Natural killer cell (primary cell): ENCODE results near the gene NKX1-1. TPM values are rescaled to one million over a fixed set of nuclear protein-coding genes. Genes with fewer than 3 reads are reported as not detected.

Experiments
- ATAC-seq, 3 donors: fragments of 150-1000 bp in 2 of 3; fragments of 200-7000 bp in 1 of 3; cut with Tn5 transposase; 1 replicate in 1 of 3; 2 replicates in 2 of 3; pipeline ENCODE4 v1.10.0; 2021; ENCODE audit warnings: mild to moderate bottlenecking in 2 of 3, moderate library complexity in 2 of 3
- DNase-seq, 2 donors: peaks; one replicate each; pipeline versions ENCODE4 v3.0.0 to v3.0.0-alpha.2; 2013 to 2021; ENCODE audit warnings: mixed read lengths in 1 of 2
- H3K27ac ChIP-seq: one replicate; pipeline ENCODE4 v1.5.1; 2013; ENCODE audit warnings: mild to moderate bottlenecking, low read length
- H3K27me3 ChIP-seq: one replicate; pipeline ENCODE4 v1.6.1; 2013; ENCODE audit warnings: low read length; ENCODE audit not compliant: control insufficient read depth, insufficient read depth
- H3K36me3 ChIP-seq: one replicate; pipeline ENCODE4 v1.6.1; 2013; ENCODE audit warnings: low read length; ENCODE audit not compliant: control insufficient read depth, insufficient read depth
- H3K4me1 ChIP-seq: one replicate; pipeline ENCODE4 v1.6.1; 2013; ENCODE audit warnings: low read length; ENCODE audit not compliant: control insufficient read depth, insufficient read depth
- H3K4me3 ChIP-seq: one replicate; pipeline ENCODE4 v1.5.1; 2013; ENCODE audit warnings: low read length
- H3K9me3 ChIP-seq: one replicate; pipeline ENCODE4 v1.6.1; 2013; ENCODE audit warnings: low read length; ENCODE audit not compliant: control insufficient read depth, insufficient read depth
- H3K27ac Mint-ChIP-seq, 2 donors: one replicate each; pipeline ENCODE4 v1.8.0; 2022; ENCODE audit warnings: mild to moderate bottlenecking in 2 of 2, mixed read lengths in 2 of 2, moderate library complexity in 1 of 2
- H3K27me3 Mint-ChIP-seq, 2 donors: one replicate each; pipeline ENCODE4 v1.8.0; 2022; ENCODE audit warnings: low read depth in 2 of 2, mixed read lengths in 2 of 2
- H3K36me3 Mint-ChIP-seq: one replicate; pipeline ENCODE4 v1.8.0; 2022; ENCODE audit warnings: mixed read lengths
- H3K4me1 Mint-ChIP-seq, 2 donors: one replicate each; pipeline ENCODE4 v1.8.0; 2022; ENCODE audit warnings: mixed read lengths in 2 of 2
- H3K4me3 Mint-ChIP-seq: one replicate; pipeline ENCODE4 v1.8.0; 2022; ENCODE audit warnings: mild to moderate bottlenecking, moderate library complexity, mixed read lengths
- H3K9me3 Mint-ChIP-seq, 2 donors: one replicate each; pipeline ENCODE4 v1.8.0; 2022; ENCODE audit warnings: mixed read lengths in 2 of 2
- CTCF ChIP-seq: fragments of 200-600 bp; IDR thresholded peaks from one replicate; pipeline ENCODE4 v1.8.0; 2022; ENCODE audit warnings: antibody characterized with exemption
- WGBS: methylation state at CpG from one replicate; pipeline ENCODE4 v1.1.7; 2013; ENCODE audit warnings: missing lambda C conversion rate; ENCODE audit not compliant: insufficient coverage; 5-methylcytosine and 5-hydroxymethylcytosine counted together
- intact Hi-C: fragments of 100-400 bp; cut with micrococcal nuclease; formaldehyde crosslinking; loops from one replicate; pipeline ENCODE4 v1.14.2; 2022
- total RNA-seq, 4 donors: library from RNA; stranded (reverse); fragments of 120-200 nt in 1 of 4; gene quantifications; one replicate each; pipeline versions ENCODE4 v1.2.3 to v1.2.4, GENCODE V29; 2013 to 2022

Gene NKX1-1
- total RNA-seq, 3 donors from 2014 or later (not counting 1 experiment from before 2014, with no cell fraction given) = not detected

GRCh38 chr4:1401409-1402020, 4.7 kb downstream of the NKX1-1 start:
- H3K36me3 Mint-ChIP-seq = no peaks in the 10 kb centered on the region
- no peaks in the 10 kb centered on the region for H3K9me3 Mint-ChIP-seq
- Histone ChIP-seq H3K36me3 (no peaks in the 10 kb centered on the region), H3K9me3 (peaks cover 23% of the 10 kb centered on the region), H3K27ac (no peak overlapping the region), H3K4me1 (no peaks in the 10 kb centered on the region), H3K27me3 (peaks cover 27% of the 10 kb centered on the region), H3K4me3 (no peak overlapping the region)
- ATAC-seq = no peak
- 37% methylated on average over 18 of the region's 18 CpGs for WGBS
- no peak overlapping the region for H3K27ac Mint-ChIP-seq
- DNase-seq = no peak
- no peak for TF ChIP-seq CTCF
- no peaks in the 10 kb centered on the region for H3K4me1 Mint-ChIP-seq
- H3K4me3 Mint-ChIP-seq = no peak overlapping the region
- intact Hi-C loops = no loop called here
- H3K27me3 Mint-ChIP-seq = peaks cover 6 to 20% of the 10 kb centered on the region in 2 donors

GRCh38 chr4:1400831-1401408, 5.3 kb downstream of the NKX1-1 start:
- H3K9me3 Mint-ChIP-seq = no peaks in the 10 kb centered on the region
- DNase-seq (no peak), ATAC-seq (no peak)
- H3K4me3 Mint-ChIP-seq = no peak overlapping the region
- Histone ChIP-seq H3K36me3 (no peaks in the 10 kb centered on the region), H3K4me1 (no peaks in the 10 kb centered on the region), H3K4me3 (no peak overlapping the region), H3K27me3 (peaks cover 27% of the 10 kb centered on the region), H3K9me3 (peaks cover 27% of the 10 kb centered on the region), H3K27ac (no peak overlapping the region)
- no peak for TF ChIP-seq CTCF
- H3K36me3 Mint-ChIP-seq = no peaks in the 10 kb centered on the region
- H3K27me3 Mint-ChIP-seq = peaks cover 6 to 20% of the 10 kb centered on the region in 2 donors
- WGBS = 52% methylated on average over 11 of the region's 14 CpGs
- intact Hi-C loops = no loop called here
- no peaks in the 10 kb centered on the region for H3K4me1 Mint-ChIP-seq
- no peak overlapping the region for H3K27ac Mint-ChIP-seq

- no peak for TF ChIP-seq CTCF
- Histone ChIP-seq H3K36me3 (no peaks in the 10 kb centered on the region), H3K4me1 (no peaks in the 10 kb centered on the region), H3K27me3 (peaks cover 27% of the 10 kb centered on the region), H3K27ac (no peak overlapping the region), H3K9me3 (peaks cover 27% of the 10 kb centered on the region), H3K4me3 (no peak overlapping the region)
- no peaks in the 10 kb centered on the region for H3K36me3 Mint-ChIP-seq
- no peak for DNase-seq
- no peak overlapping the region for H3K4me3 Mint-ChIP-seq
- H3K9me3 Mint-ChIP-seq = no peaks in the 10 kb centered on the region
- intact Hi-C loops = no loop called here
- H3K27ac Mint-ChIP-seq = no peak overlapping the region
- WGBS = 86% methylated on average over 11 of the region's 11 CpGs
- peaks cover 3 to 19% of the 10 kb centered on the region in 2 donors for H3K27me3 Mint-ChIP-seq
- no peaks in the 10 kb centered on the region for H3K4me1 Mint-ChIP-seq
- ATAC-seq = no peak
Observed at GRCh38 chr4:1400191-1400805, 5.9 kb downstream of the NKX1-1 start.
